ENCODE measurements around the gene OAF. TPM values are rescaled to one million over a fixed set of nuclear protein-coding genes. Genes with fewer than 3 reads are reported as not detected.

The OAF gene
- total and polyA plus RNA-seq, 9 of the 15 experiments (the other 6 are each of a cell fraction or from before 2014, with no cell fraction given) = 1.1 to 21.6 (median 7.5) TPM

GRCh38 chr11:120221115-120221752 lies 10.4 kb downstream of the OAF start:
- H3K27me3 ChIP-seq (ENCODE audit: control insufficient read depth in 2 of 2, insufficient read depth in 2 of 2, low read length in 2 of 2) = no peaks in the 10 kb centered on the region; a peak in 1 of 5 replicates
- peaks cover 34% of the 10 kb centered on the region; the same call in 1 of the 2 replicates for H4K20me1 ChIP-seq (replicated peaks; ENCODE audit: control insufficient read depth, insufficient read depth, low read length)
- H3K9me1 ChIP-seq (ENCODE audit: control insufficient read depth, insufficient read depth, low read length) = peaks cover 3% of the 10 kb centered on the region
- H3K79me2 ChIP-seq (ENCODE audit: control insufficient read depth, insufficient read depth, low read length) = no peaks in the 10 kb centered on the region
- H3K9ac ChIP-seq (ENCODE audit: insufficient read depth in 1 of 2, low read depth in 2 of 2, low read length in 2 of 2) = no peak overlapping the region
- no peak for ATAC-seq
- WGBS (ENCODE audit: insufficient coverage, low coverage, missing lambda C conversion rate) = 11% methylated on average over 1 of the region's 1 CpG
- H2AFZ ChIP-seq (ENCODE audit: low read depth, low read length) = no peak overlapping the region
- H3K4me2 ChIP-seq (ENCODE audit: insufficient read depth, low read length) = no peak overlapping the region
- intact Hi-C loops (cut with micrococcal nuclease) = no loop called here
- peaks cover 5 to 16% of the 10 kb centered on the region in 2 experiments; a peak in 3 of 5 replicates for H3K4me1 ChIP-seq (replicated peaks in 1 of 2; ENCODE audit: control insufficient read depth in 2 of 2, insufficient read depth in 2 of 2, low read length in 2 of 2)
- no peak overlapping the region for H3K27ac ChIP-seq (ENCODE audit: extremely low read depth, low read depth, low read length)
- no peak for DNase-seq (ENCODE audit: extremely low read depth in 1 of 4, low spot score in 3 of 4)
- in situ Hi-C loops (cut with MboI) = no loop called here
- TF ChIP-seq MTF1 (CRISPR knock-in tag; IDR thresholded peaks at IDR 0.05; ENCODE audit: borderline replicate concordance) = no peak
- no peak for TF ChIP-seq SMARCE1 (IDR thresholded peaks at IDR 0.05)
- TF ChIP-seq MAFK (IDR thresholded peaks at IDR 0.05; ENCODE audit: low read length) = no peak
- TF ChIP-seq ETV1 (tag; conservative IDR thresholded peaks at IDR 0.05; ENCODE audit: low read depth) = no peak
- TF ChIP-seq ZNF175 (CRISPR knock-in tag; IDR thresholded peaks at IDR 0.05; ENCODE audit: low read depth) = no peak
- no peak for TF ChIP-seq RNF219 (CRISPR knock-in tag; IDR thresholded peaks at IDR 0.05)
- no peak for TF ChIP-seq CXXC5 (CRISPR knock-in tag; IDR thresholded peaks at IDR 0.05)
- ChIA-PET POLR2A (interaction anchor here (0.8 kb wide), 1 partner anchor 26 kb away, joined by 3 read pairs; no protein-coding TSS in a partner anchor), CTCF (ENCODE audit: low intra/inter-chr PET ratio) (no interaction called here)
- no peaks in the 10 kb centered on the region for H3K9me3 ChIP-seq (replicated peaks; ENCODE audit: control insufficient read depth, insufficient read depth, low read depth, low read length)
- no peak overlapping the region for H3K4me3 ChIP-seq
- BruUV-seq (replicated peaks) = no TSS peak
- H3K36me3 ChIP-seq (ENCODE audit: control insufficient read depth, insufficient read depth, low read length) = 0 out of 3 replicates have a peak, but pooled peaks cover 2% of the 10 kb centered on the region
- no peak for FAIRE-seq

All from K562 (cell line).